Measurements from ENCODE around the gene FAM199X.

The FAM199X gene

GRCh38 chrX:104165894-104166734, at the start of gene FAM199X:
FAM199X (plus strand) TSS chrX:104166453; CDS start chrX:104166786, 333 bp downstream.
- no peaks in the 10 kb centered on the region for H3K9me3 ChIP-seq (ENCODE audit: insufficient read depth, low read depth, low read length)
- peak within 1 kb of the TSS; percentile 72; the same call in 1 of the 2 replicates for H3K9ac ChIP-seq (ENCODE audit: low read depth, low read length)
- H3K4me3 ChIP-seq (ENCODE audit: low read length): peak within 1 kb of the TSS; percentile 82
- no peak within 1 kb of the TSS for H3K27ac ChIP-seq (ENCODE audit: low read length)
- H3K36me3 ChIP-seq (ENCODE audit: insufficient read depth, low read depth, low read length): no peaks in the 10 kb centered on the region
- no peaks in the 10 kb centered on the region; the same call in 1 of the 2 replicates for H3K27me3 ChIP-seq (ENCODE audit: insufficient read depth, low read length)
- no peaks in the 10 kb centered on the region for H3K4me1 ChIP-seq (ENCODE audit: insufficient read depth, low read length)

DNA sequence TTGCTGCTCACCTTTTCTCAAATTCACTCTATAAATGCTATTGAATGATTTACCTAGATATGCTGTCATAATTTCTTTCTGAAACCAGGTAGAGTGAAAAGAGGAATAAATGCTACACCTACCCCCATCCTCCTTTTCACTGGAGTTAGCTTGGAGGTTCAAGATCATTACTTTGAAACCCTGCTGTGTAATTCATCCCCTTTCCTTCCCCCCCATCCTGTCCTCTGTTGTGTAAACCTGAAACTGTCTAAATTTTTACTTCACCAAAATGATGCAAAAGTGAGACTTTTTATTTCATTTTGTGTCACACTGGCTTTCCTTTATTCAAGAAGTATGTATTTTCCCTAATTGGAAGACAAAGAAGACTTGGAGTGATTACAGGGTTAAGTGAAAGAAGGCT, 48.5 kb upstream of the FAM199X start:
- no peak overlapping the region for H3K9ac ChIP-seq (ENCODE audit: low read depth, low read length)
- H3K4me1 ChIP-seq (ENCODE audit: insufficient read depth, low read length): peaks cover 3% of the 10 kb centered on the region
- H3K9me3 ChIP-seq (ENCODE audit: insufficient read depth, low read depth, low read length): no peaks in the 10 kb centered on the region
- H3K36me3 ChIP-seq (ENCODE audit: insufficient read depth, low read depth, low read length): no peaks in the 10 kb centered on the region
- H3K4me3 ChIP-seq (ENCODE audit: low read length): no peak overlapping the region
- peaks cover 6% of the 10 kb centered on the region; the same call in 1 of the 2 replicates for H3K27me3 ChIP-seq (ENCODE audit: insufficient read depth, low read length)
- no peak overlapping the region for H3K27ac ChIP-seq (ENCODE audit: low read length)

GRCh38 chrX:104118765-104119164, 47.5 kb upstream of the FAM199X start:
- no peak overlapping the region for H3K27ac ChIP-seq (ENCODE audit: low read length)
- no peaks in the 10 kb centered on the region for H3K9me3 ChIP-seq (ENCODE audit: insufficient read depth, low read depth, low read length)
- H3K36me3 ChIP-seq (ENCODE audit: insufficient read depth, low read depth, low read length): no peaks in the 10 kb centered on the region
- no peak overlapping the region for H3K4me3 ChIP-seq (ENCODE audit: low read length)
- peaks cover 6% of the 10 kb centered on the region; the same call in 1 of the 2 replicates for H3K27me3 ChIP-seq (ENCODE audit: insufficient read depth, low read length)
- H3K9ac ChIP-seq (ENCODE audit: low read depth, low read length): no peak overlapping the region
- peaks cover 3% of the 10 kb centered on the region for H3K4me1 ChIP-seq (ENCODE audit: insufficient read depth, low read length)

- H3K9me3 ChIP-seq (ENCODE audit: insufficient read depth, low read depth, low read length): no peaks in the 10 kb centered on the region
- no peaks in the 10 kb centered on the region for H3K27me3 ChIP-seq (ENCODE audit: insufficient read depth, low read length)
- no peak overlapping the region for H3K9ac ChIP-seq (ENCODE audit: low read depth, low read length)
- H3K27ac ChIP-seq (ENCODE audit: low read length): no peak overlapping the region
- no peaks in the 10 kb centered on the region for H3K36me3 ChIP-seq (ENCODE audit: insufficient read depth, low read depth, low read length)
- H3K4me3 ChIP-seq (ENCODE audit: low read length): no peak overlapping the region
- H3K4me1 ChIP-seq (ENCODE audit: insufficient read depth, low read length): peaks cover 3% of the 10 kb centered on the region
These were observed 43.4 kb upstream of the FAM199X start for GRCh38 chrX:104122829-104123228.

- Histone ChIP-seq H3K4me3 (ENCODE audit: low read length) (no peak overlapping the region), H3K9me3 (ENCODE audit: insufficient read depth, low read depth, low read length) (no peaks in the 10 kb centered on the region), H3K27ac (ENCODE audit: low read length) (no peak overlapping the region), H3K9ac (ENCODE audit: low read depth, low read length) (no peak overlapping the region), H3K36me3 (ENCODE audit: insufficient read depth, low read depth, low read length) (no peaks in the 10 kb centered on the region), H3K4me1 (ENCODE audit: insufficient read depth, low read length) (no peaks in the 10 kb centered on the region), H3K27me3 (ENCODE audit: insufficient read depth, low read length) (no peaks in the 10 kb centered on the region)
These were observed 39.4 kb upstream of the FAM199X start for GRCh38 chrX:104126856-104127255.

DNA sequence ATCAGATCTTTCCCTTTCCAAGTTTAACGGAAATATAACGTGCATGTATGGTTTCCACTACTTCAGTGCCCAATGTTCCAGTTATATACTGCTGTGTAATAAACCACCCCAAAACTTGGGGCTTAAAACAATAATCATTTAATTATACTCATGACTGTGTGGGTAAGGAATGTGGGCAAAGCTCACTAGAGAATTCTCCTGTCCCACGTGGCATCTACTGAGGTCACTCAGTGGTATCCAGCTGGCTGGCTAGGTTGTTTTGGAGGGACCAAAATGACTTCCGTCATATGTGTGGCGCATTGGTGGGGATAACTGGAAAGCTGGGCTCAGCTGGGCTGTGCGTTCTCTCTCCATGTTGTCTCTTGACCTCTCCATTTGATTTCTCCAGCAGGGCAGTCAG, 35.4 kb upstream of the FAM199X start:
- Histone ChIP-seq H3K4me3 (ENCODE audit: low read length) (no peak overlapping the region), H3K27me3 (ENCODE audit: insufficient read depth, low read length) (no peaks in the 10 kb centered on the region), H3K4me1 (ENCODE audit: insufficient read depth, low read length) (no peaks in the 10 kb centered on the region), H3K9me3 (ENCODE audit: insufficient read depth, low read depth, low read length) (no peaks in the 10 kb centered on the region), H3K9ac (ENCODE audit: low read depth, low read length) (no peak overlapping the region), H3K27ac (ENCODE audit: low read length) (no peak overlapping the region), H3K36me3 (ENCODE audit: insufficient read depth, low read depth, low read length) (no peaks in the 10 kb centered on the region)

GRCh38 chrX:104134583-104135261, 31.5 kb upstream of the FAM199X start:
- no peaks in the 10 kb centered on the region for H3K4me1 ChIP-seq (ENCODE audit: insufficient read depth, low read length)
- no peaks in the 10 kb centered on the region for H3K36me3 ChIP-seq (ENCODE audit: insufficient read depth, low read depth, low read length)
- H3K9ac ChIP-seq (ENCODE audit: low read depth, low read length): no peak overlapping the region
- no peaks in the 10 kb centered on the region for H3K9me3 ChIP-seq (ENCODE audit: insufficient read depth, low read depth, low read length)
- H3K27ac ChIP-seq (ENCODE audit: low read length): no peak overlapping the region
- no peak overlapping the region for H3K4me3 ChIP-seq (ENCODE audit: low read length)
- no peaks in the 10 kb centered on the region for H3K27me3 ChIP-seq (ENCODE audit: insufficient read depth, low read length)

DNA sequence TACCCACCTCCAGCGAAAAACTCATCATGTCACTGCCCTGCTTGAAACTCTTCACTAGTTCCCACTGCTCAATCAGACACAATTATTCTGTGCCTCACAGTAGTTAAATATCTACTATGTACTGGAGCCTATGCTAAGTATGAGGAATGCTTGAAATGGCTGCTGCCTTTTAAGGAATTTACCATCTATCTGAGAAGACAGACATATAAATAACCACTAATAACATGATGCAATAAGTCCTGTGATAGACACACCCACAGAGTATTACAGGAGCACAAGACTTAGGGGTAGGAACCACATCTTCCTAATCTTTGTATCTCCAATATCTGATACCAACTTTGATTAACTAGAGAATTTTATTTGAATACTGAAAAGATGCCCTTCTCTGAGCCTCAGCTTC, 30.6 kb upstream of the FAM199X start:
- H3K27ac ChIP-seq (ENCODE audit: low read length): no peak overlapping the region
- H3K9ac ChIP-seq (ENCODE audit: low read depth, low read length): no peak overlapping the region
- no peaks in the 10 kb centered on the region for H3K27me3 ChIP-seq (ENCODE audit: insufficient read depth, low read length)
- H3K4me3 ChIP-seq (ENCODE audit: low read length): no peak overlapping the region
- no peaks in the 10 kb centered on the region for H3K36me3 ChIP-seq (ENCODE audit: insufficient read depth, low read depth, low read length)
- H3K9me3 ChIP-seq (ENCODE audit: insufficient read depth, low read depth, low read length): no peaks in the 10 kb centered on the region
- no peaks in the 10 kb centered on the region for H3K4me1 ChIP-seq (ENCODE audit: insufficient read depth, low read length)

DNA sequence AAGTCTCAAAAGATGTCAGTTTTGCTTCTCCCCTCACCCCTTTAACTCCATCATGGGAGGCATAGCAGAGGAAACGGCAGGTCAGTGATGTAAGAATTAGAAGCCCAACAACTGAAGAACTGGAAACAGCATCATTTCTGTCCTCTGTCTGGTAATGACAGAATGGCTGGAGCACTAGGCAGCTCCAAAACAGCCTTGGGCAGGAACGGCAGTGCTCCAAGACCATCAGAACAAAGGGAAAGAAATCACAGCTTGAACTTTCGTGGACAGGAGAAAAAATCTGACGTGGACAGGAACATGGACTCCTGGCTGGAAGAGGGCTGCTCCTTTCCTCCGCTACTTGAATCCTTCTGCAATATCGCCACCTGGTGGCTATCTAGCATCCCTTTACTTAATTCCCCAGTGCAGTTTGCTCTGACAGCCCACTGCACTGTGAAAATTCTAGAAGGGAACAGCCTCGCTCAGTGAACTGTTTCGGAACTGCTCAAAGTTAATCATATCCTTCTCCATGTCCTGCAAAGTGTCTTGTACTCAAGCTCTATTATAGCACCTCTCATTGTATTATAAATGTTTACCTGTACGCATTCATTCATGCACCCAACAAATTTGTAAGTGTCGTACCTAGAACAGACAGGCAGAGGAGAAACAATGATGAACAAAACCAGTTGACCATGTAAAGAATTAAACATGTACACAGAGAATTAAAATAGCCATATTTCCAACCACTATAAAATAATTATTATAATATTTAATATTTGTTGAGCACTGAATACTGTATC, 29.8 kb upstream of the FAM199X start:
- Histone ChIP-seq H3K27me3 (ENCODE audit: insufficient read depth, low read length) (no peaks in the 10 kb centered on the region), H3K9ac (ENCODE audit: low read depth, low read length) (no peak overlapping the region), H3K36me3 (ENCODE audit: insufficient read depth, low read depth, low read length) (no peaks in the 10 kb centered on the region), H3K4me3 (ENCODE audit: low read length) (peak overlapping the region; percentile 59), H3K9me3 (ENCODE audit: insufficient read depth, low read depth, low read length) (no peaks in the 10 kb centered on the region), H3K27ac (ENCODE audit: low read length) (no peak overlapping the region), H3K4me1 (ENCODE audit: insufficient read depth, low read length) (no peaks in the 10 kb centered on the region)

DNA sequence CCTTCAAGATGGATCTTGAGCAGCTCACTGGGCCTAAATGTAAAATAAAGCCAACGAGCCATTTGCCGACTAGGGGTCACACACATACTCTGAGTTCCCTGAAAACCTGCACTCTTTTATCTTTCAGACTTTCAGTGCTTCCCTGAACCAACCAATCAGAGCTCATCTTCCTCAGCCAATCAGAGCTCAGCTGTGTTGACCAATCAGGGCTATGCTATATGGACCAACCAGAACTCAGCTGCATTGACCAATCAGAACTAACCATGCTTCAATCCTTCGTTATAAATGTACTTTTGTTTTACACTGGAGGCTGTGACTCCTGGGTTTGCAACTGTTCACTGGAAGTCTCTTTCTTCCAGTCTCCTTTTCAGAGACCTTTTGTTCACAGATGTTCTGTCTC, 28.8 kb upstream of the FAM199X start:
- Histone ChIP-seq H3K9me3 (ENCODE audit: insufficient read depth, low read depth, low read length) (no peaks in the 10 kb centered on the region), H3K27me3 (ENCODE audit: insufficient read depth, low read length) (no peaks in the 10 kb centered on the region), H3K36me3 (ENCODE audit: insufficient read depth, low read depth, low read length) (no peaks in the 10 kb centered on the region), H3K4me3 (ENCODE audit: low read length) (no peak overlapping the region), H3K4me1 (ENCODE audit: insufficient read depth, low read length) (no peaks in the 10 kb centered on the region), H3K27ac (ENCODE audit: low read length) (no peak overlapping the region), H3K9ac (ENCODE audit: low read depth, low read length) (no peak overlapping the region)

- no peaks in the 10 kb centered on the region for H3K27me3 ChIP-seq (ENCODE audit: insufficient read depth, low read length)
- no peak overlapping the region for H3K27ac ChIP-seq (ENCODE audit: low read length)
- H3K36me3 ChIP-seq (ENCODE audit: insufficient read depth, low read depth, low read length): no peaks in the 10 kb centered on the region
- H3K4me3 ChIP-seq (ENCODE audit: low read length): no peak overlapping the region
- no peaks in the 10 kb centered on the region for H3K9me3 ChIP-seq (ENCODE audit: insufficient read depth, low read depth, low read length)
- no peak overlapping the region for H3K9ac ChIP-seq (ENCODE audit: low read depth, low read length)
- no peaks in the 10 kb centered on the region for H3K4me1 ChIP-seq (ENCODE audit: insufficient read depth, low read length)
These were observed 25.0 kb upstream of the FAM199X start for GRCh38 chrX:104141087-104141760.
